ENCODE data around the gene PIAS2.

The PIAS2 gene

DNA sequence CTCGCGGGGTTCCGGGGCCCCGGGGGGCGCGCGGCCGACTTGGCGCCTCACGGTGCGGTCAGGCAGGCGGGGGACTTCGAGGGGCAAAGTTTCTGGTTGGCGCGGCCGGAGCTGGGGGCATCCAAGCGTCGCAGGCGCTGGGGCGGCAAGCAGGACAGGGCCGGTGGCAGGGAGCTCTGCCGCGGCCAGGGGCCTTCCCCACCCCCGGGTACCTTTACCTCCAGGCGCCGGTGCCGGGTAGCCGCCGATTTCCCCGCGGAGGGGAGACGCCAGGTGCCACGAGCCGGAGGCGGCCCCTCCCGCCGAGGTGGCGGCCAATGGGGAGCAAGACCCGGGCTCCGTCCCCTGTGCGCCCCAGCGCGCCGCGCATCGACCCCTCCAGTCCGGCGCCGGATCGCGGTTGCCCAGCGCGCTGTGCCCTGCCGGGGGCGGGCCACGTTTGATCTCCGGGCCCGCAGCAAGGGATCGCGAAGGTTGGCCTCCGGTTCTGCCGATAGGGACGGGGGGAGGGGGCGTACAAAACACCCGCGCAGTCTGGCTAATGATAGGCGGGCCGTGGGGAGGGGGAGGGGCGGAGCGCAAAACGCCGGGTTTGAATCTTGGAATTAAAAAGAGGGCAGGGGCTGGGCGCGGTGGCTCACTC lies 160.6 kb downstream of the PIAS2 start, which contains the start of gene ST8SIA5:
Gene ST8SIA5, minus strand, starts transcription at position 495 of the 643 bp plus-strand sequence. CDS start 545 bp downstream, outside the sequence.
- DNase-seq, result no peak

DNA sequence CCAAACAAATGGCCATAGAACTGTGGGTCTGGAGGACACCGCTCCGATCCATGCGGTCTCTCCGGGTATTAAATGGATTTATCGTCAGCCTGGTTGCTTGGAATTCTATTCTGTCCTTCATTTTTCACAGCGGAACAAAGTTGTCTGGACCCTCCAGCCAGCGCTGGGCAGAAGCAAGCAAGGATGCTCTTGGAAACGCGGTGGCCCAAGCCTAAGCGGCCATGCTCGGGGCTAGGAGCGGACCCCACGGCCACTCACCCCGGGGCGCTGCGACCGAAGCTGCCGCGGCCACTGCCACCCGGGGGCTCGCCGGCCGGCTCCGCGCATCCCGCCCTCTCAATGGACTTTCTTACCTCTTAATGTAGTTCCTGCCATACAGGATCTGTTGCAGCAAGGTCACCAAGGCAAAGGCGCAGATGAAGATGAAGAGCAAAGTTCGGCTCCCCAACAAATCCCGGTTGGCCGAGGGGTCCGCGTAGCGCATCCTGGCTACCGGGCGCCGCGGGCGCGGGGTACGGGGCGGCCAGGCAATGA lies 161.2 kb downstream of the PIAS2 start:
- DNase-seq, result no peak

DNA sequence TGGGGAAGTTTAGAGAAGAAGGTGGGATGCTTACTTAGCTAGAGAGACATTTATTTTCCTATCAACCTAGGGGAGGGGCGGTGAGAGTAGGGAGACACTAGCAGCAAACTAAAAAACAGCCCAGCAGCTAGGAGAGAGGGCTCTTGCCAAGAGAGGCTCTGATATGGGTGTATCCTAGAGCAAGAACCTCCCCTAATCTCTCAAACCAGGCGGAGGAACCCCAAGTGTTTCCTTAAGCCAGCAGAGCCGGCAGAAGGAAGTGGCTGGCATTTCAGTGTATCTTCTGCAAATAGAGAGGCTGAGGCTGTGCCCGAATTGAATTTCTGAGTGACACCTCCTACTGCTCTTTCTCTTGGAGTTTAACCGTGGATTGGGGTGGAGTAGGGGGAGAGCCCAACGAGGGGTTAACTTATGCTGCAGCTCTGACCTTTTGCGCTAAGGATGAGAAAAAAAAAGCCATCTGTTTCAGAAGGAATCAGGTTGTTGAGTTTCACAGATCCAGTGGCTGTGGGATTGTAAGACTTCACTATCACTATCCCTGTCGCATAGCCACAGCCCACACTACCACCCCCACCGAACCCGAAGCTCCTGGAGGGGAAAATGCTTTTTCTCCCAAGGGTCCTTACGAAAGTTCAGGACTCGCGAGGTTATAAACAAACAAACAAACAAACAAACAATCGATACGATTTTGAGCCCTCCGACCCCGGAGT lies 161.8 kb downstream of the PIAS2 start:
- no peak for DNase-seq

DNA sequence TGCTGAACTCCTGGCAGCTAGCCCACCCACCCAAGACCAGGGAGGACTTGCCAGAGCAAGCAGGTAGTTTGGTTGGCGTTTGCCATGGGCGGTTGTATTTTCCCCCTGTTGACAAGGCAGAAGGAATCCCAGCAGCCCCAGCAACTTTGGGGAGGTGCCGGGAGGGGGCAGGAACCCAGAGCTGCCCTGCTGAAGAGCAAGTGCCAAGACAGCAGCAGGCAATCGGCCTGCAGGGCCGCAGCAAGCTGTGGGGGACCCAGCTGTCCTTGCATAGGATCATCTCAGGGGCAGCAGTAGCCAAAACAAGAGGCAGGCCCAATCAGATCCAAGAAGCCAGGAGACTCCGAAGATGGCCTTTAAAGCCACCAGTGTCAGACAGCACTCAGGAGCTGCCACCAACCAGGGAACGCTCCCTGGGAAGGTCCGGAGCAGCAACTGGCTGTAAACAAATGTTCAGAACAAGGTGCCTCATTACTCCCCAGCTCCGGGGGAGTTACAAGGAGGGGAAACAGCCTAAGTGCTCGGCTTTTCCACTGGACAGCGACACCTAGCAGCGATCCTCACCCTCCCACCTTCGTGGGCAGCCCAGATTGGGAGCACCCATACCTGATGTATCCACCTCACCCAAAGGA lies 162.5 kb downstream of the PIAS2 start:
- no peak for DNase-seq

DNA sequence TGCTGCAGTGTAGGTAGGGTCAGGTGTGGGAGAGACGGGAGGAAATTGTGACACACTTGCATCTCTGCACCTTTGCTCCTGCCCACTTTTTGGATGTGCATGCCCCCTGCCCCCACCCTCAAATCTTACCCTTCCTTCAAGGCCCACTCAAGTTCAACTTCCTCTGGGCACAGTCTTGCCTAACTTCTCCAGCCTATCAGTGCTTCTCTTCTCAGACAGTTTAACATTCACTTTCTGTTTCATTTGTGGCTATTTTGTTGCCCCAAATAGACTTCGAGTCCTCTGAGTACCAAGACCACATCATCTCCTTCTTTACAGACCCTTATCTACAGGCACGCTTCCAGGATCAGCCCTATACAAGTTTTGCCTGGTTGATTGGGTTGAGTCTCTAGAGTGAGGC lies 163.1 kb downstream of the PIAS2 start:
- no peak for DNase-seq

Measured in CD4-positive, alpha-beta T cell treated with Interleukin-4 for 1 hour (primary cell).